Lower lobe of right lung (tissue), 2 donors: Measurements from ENCODE around the gene SERGEF. TPM values are rescaled to one million over a fixed set of nuclear protein-coding genes. Genes with fewer than 3 reads are reported as not detected.

Experiments
- ATAC-seq, 2 donors: fragments of 200-7000 bp; cut with Tn5 transposase; one replicate each; pipeline ENCODE4 v1.9.1; 2020 to 2022; ENCODE audit warnings: mild to moderate bottlenecking in 2 of 2, moderate library complexity in 2 of 2
- DNase-seq: peaks from one replicate; pipeline ENCODE4 v3.0.0-alpha.2; 2020
- H3K27ac ChIP-seq: fragments of 200-600 bp; one replicate; pipeline ENCODE4 v1.8.0; 2022
- H3K27me3 ChIP-seq: fragments of 200-600 bp; one replicate; pipeline ENCODE4 v1.8.0; 2022; ENCODE audit warnings: low read depth
- H3K36me3 ChIP-seq: fragments of 200-600 bp; one replicate; pipeline ENCODE4 v1.8.0; 2022; ENCODE audit warnings: mild to moderate bottlenecking
- H3K4me1 ChIP-seq: fragments of 200-600 bp; one replicate; pipeline ENCODE4 v1.8.0; 2022
- H3K4me3 ChIP-seq: fragments of 200-600 bp; one replicate; pipeline ENCODE4 v1.8.0; 2022; ENCODE audit warnings: mild to moderate bottlenecking
- H3K9me3 ChIP-seq: fragments of 200-600 bp; one replicate; pipeline ENCODE4 v1.8.0; 2022
- CTCF ChIP-seq: fragments of 200-600 bp; IDR thresholded peaks from one replicate; pipeline ENCODE4 v1.8.0; 2022; ENCODE audit warnings: antibody characterized with exemption, mild to moderate bottlenecking
- intact Hi-C: fragments of 100-400 bp; cut with DNase I; formaldehyde crosslinking; loops from one replicate; pipeline ENCODE4 v1.11.0; 2022
- total RNA-seq: library from RNA; stranded (reverse); fragmentation: NEBNext Ultra II Directional; extraction: Animal tissue kit (Norgen Biotek cat#: 25700); gene quantifications from one replicate; pipeline ENCODE4 v1.2.1, GENCODE V29; 2021
- donor health status: DM: no; HTN: yes; CAD: no; lungs with severe emphysema.

Gene SERGEF
- total RNA-seq, 1 donor from 2014 or later = 28.4 TPM

DNA sequence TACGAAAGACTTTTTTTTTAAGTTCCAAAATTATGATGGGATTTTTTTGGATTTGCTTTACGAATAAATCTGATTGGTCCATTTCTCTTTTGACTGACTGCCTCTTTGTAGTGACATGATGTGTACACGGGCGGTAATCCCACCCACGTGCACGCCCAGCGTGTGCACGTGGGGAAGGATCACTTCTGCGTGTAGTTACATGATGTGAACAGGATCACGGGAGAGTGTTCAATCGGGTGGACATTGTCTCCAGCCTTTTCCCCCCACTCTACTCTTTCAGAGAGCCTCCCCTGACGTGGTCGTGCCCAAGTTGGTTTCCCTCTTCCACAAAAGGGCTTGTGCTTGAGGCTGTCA lies 235.1 kb downstream of the SERGEF start:
- H3K4me3 ChIP-seq = no peak overlapping the region
- no peak for DNase-seq
- intact Hi-C loops = no loop called here

GRCh38 chr11:17777086-17777737 lies 235.6 kb downstream of the SERGEF start:
- no peak for DNase-seq
- H3K27me3 ChIP-seq = no peaks in the 10 kb centered on the region
- no peak overlapping the region for H3K27ac ChIP-seq
- TF ChIP-seq CTCF = no peak
- no peaks in the 10 kb centered on the region for H3K4me1 ChIP-seq
- ATAC-seq = no peak
- no peaks in the 10 kb centered on the region for H3K9me3 ChIP-seq
- intact Hi-C loops = no loop called here
- H3K4me3 ChIP-seq = no peak overlapping the region
- H3K36me3 ChIP-seq = no peaks in the 10 kb centered on the region

More for the DNA sequence above, 235.1 kb downstream of the SERGEF start:
- Histone ChIP-seq H3K36me3 (no peaks in the 10 kb centered on the region), H3K9me3 (no peaks in the 10 kb centered on the region), H3K4me1 (no peaks in the 10 kb centered on the region), H3K27me3 (no peaks in the 10 kb centered on the region), H3K27ac (no peak overlapping the region)
- TF ChIP-seq CTCF = no peak
- no peak for ATAC-seq

- Histone ChIP-seq H3K4me3 (no peak overlapping the region), H3K4me1 (no peaks in the 10 kb centered on the region), H3K9me3 (no peaks in the 10 kb centered on the region), H3K27ac (no peak overlapping the region), H3K36me3 (no peaks in the 10 kb centered on the region), H3K27me3 (no peaks in the 10 kb centered on the region)
- intact Hi-C loops = no loop called here
- DNase-seq = no peak
- no peak for ATAC-seq
- TF ChIP-seq CTCF = no peak
Observed at GRCh38 chr11:17776212-17776875, 236.5 kb downstream of the SERGEF start.

- intact Hi-C loops = no loop called here
- DNase-seq (no peak), ATAC-seq (no peak)
- Histone ChIP-seq H3K4me3 (no peak overlapping the region), H3K4me1 (no peaks in the 10 kb centered on the region), H3K27ac (no peak overlapping the region), H3K27me3 (no peaks in the 10 kb centered on the region), H3K36me3 (no peaks in the 10 kb centered on the region), H3K9me3 (no peaks in the 10 kb centered on the region)
- TF ChIP-seq CTCF = no peak
Observed at GRCh38 chr11:17775507-17776211, 237.2 kb downstream of the SERGEF start.

DNA sequence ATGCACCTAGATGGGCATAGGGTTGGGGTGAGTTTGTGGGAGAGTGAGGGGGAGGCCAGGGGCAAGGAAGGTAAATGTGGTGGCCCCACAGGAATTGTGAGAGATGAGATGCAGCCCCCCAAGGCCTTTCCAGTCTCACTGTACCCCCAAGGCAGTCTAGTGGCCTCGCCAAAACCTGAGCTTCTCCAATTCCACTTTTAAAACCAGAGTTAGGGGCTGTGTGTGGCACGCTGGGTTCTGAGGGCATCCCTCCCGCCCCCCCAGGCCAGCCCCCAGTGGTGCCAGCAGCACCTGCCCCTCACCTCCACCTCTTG lies 237.9 kb downstream of the SERGEF start:
- no peak for TF ChIP-seq CTCF
- ATAC-seq (no peak), DNase-seq (no peak)

More for the DNA sequence above, 237.9 kb downstream of the SERGEF start:
- no peaks in the 10 kb centered on the region for H3K27me3 ChIP-seq
- H3K4me1 ChIP-seq = no peaks in the 10 kb centered on the region
- H3K4me3 ChIP-seq = no peak overlapping the region
- intact Hi-C loops = no loop called here
- H3K9me3 ChIP-seq = no peaks in the 10 kb centered on the region
- H3K36me3 ChIP-seq = no peaks in the 10 kb centered on the region
- no peak overlapping the region for H3K27ac ChIP-seq
